DOHH2 (cell line): ENCODE results near the gene GOLT1A.

Experiments
- H3F3A ChIP-seq: fragments of 200-600 bp; sonication (generic), shearing (Covaris generic); 2 replicates; pipeline ENCODE4 v1.6.0; 2016; ENCODE audit warnings: antibody characterized with exemption, mild to moderate bottlenecking; ENCODE audit not compliant: control insufficient read depth, insufficient read depth
- H3K27ac ChIP-seq: fragments of 200-600 bp; sonication (generic); 2 replicates; pipeline ENCODE4 v1.5.1; 2014; ENCODE audit warnings: low read depth, mild to moderate bottlenecking, low read length, moderate library complexity
- H3K27me3 ChIP-seq: fragments of 200-600 bp; sonication (generic); 2 replicates; pipeline ENCODE4 v1.6.1; 2014; ENCODE audit warnings: mild to moderate bottlenecking, low read length, mixed read lengths; ENCODE audit not compliant: control insufficient read depth
- H3K36me3 ChIP-seq: fragments of 200-600 bp; sonication (generic); 2 replicates; pipeline ENCODE4 v1.6.1; 2014; ENCODE audit warnings: mild to moderate bottlenecking, low read length, moderate library complexity, mixed read lengths; ENCODE audit not compliant: control insufficient read depth
- H3K4me1 ChIP-seq: fragments of 200-600 bp; sonication (generic); 2 replicates; pipeline ENCODE4 v1.6.1; 2014; ENCODE audit warnings: mild to moderate bottlenecking, low read length, mixed read lengths; ENCODE audit not compliant: control insufficient read depth
- H3K4me2 ChIP-seq: fragments of 200-600 bp; sonication (generic); 2 replicates; pipeline ENCODE4 v1.6.0; 2014; ENCODE audit warnings: mild to moderate bottlenecking, low read length, moderate library complexity
- H3K4me3 ChIP-seq: fragments of 200-600 bp; sonication (generic); 2 replicates; pipeline ENCODE4 v1.5.1; 2014; ENCODE audit warnings: mild to moderate bottlenecking, low read length, mixed read lengths
- H3K79me2 ChIP-seq: fragments of 200-600 bp; sonication (generic); 2 replicates; pipeline ENCODE4 v1.6.1; 2014; ENCODE audit warnings: mild to moderate bottlenecking, low read length, mixed read lengths; ENCODE audit not compliant: control insufficient read depth
- H3K9me2 ChIP-seq: fragments of 200-600 bp; sonication (generic); replicated peaks from 2 replicates; pipeline ENCODE4 v1.6.1; 2014; ENCODE audit warnings: mild to moderate bottlenecking, low read length, mixed read lengths; ENCODE audit not compliant: control insufficient read depth
- H3K9me3 ChIP-seq: fragments of 200-600 bp; sonication (generic); 2 replicates; pipeline ENCODE4 v1.6.1; 2014; ENCODE audit warnings: antibody characterized with exemption, low read length, mixed read lengths; ENCODE audit not compliant: control insufficient read depth, insufficient read depth
- H4K20me1 ChIP-seq: fragments of 200-600 bp; sonication (generic); 2 replicates; pipeline ENCODE4 v1.6.0; 2014; ENCODE audit warnings: low read depth, mild to moderate bottlenecking, antibody characterized with exemption, low read length, moderate library complexity; ENCODE audit not compliant: control insufficient read depth, insufficient read depth
- CTCF ChIP-seq: fragments of 200-600 bp; sonication (generic); IDR thresholded peaks from one replicate; pipeline ENCODE4 v1.5.1; 2014; ENCODE audit warnings: antibody characterized with exemption, mild to moderate bottlenecking, low read depth, low read length; ENCODE audit not compliant: poor library complexity, severe bottlenecking
- EZH2phosphoT487 ChIP-seq: fragments of 200-600 bp; sonication (generic); IDR thresholded peaks from 2 replicates; pipeline ENCODE4 v1.6.1; 2017; ENCODE audit warnings: borderline replicate concordance, mild to moderate bottlenecking, antibody characterized with exemption, low read length, moderate library complexity, mixed read lengths

The GOLT1A gene

GRCh38 chr1:204261746-204262505 is 48.1 kb upstream of the GOLT1A start:
- no peaks in the 10 kb centered on the region for H3K9me3 ChIP-seq
- no peak overlapping the region for H3K4me3 ChIP-seq
- H3K27ac ChIP-seq = no peak overlapping the region
- TF ChIP-seq EZH2phosphoT487 (no peak), CTCF (no peak)
- H3K27me3 ChIP-seq = peaks cover 34% of the 10 kb centered on the region
- H3K9me2 ChIP-seq = no peaks in the 10 kb centered on the region
- no peaks in the 10 kb centered on the region for H3F3A ChIP-seq
- no peaks in the 10 kb centered on the region for H4K20me1 ChIP-seq
- no peaks in the 10 kb centered on the region for H3K79me2 ChIP-seq
- no peaks in the 10 kb centered on the region for H3K4me1 ChIP-seq
- no peak overlapping the region for H3K4me2 ChIP-seq
- H3K36me3 ChIP-seq = no peaks in the 10 kb centered on the region

- TF ChIP-seq CTCF (no peak), EZH2phosphoT487 (no peak)
- Histone ChIP-seq H3K79me2 (no peaks in the 10 kb centered on the region), H4K20me1 (no peaks in the 10 kb centered on the region), H3K9me2 (no peaks in the 10 kb centered on the region), H3K4me1 (no peaks in the 10 kb centered on the region), H3K36me3 (no peaks in the 10 kb centered on the region), H3K9me3 (no peaks in the 10 kb centered on the region), H3K27me3 (peaks cover 27% of the 10 kb centered on the region), H3F3A (no peaks in the 10 kb centered on the region), H3K4me3 (no peak overlapping the region), H3K4me2 (no peak overlapping the region), H3K27ac (no peak overlapping the region)
Observed at GRCh38 chr1:204261266-204261665, 47.5 kb upstream of the GOLT1A start.

- H3K9me3 ChIP-seq = no peaks in the 10 kb centered on the region
Observed at GRCh38 chr1:204260601-204261197, 46.9 kb upstream of the GOLT1A start.

More at GRCh38 chr1:204260601-204261197, 46.9 kb upstream of the GOLT1A start:
- TF ChIP-seq CTCF = no peak
- TF ChIP-seq EZH2phosphoT487 = no peak
- Histone ChIP-seq H3K79me2 (no peaks in the 10 kb centered on the region), H3K27ac (no peak overlapping the region), H3K36me3 (no peaks in the 10 kb centered on the region), H3K4me1 (no peaks in the 10 kb centered on the region), H3K9me2 (no peaks in the 10 kb centered on the region), H3K27me3 (peaks cover 23% of the 10 kb centered on the region), H3F3A (no peaks in the 10 kb centered on the region), H3K4me2 (no peak overlapping the region), H4K20me1 (no peaks in the 10 kb centered on the region), H3K4me3 (no peak overlapping the region)
